Lower leg skin (tissue), 3 donors: ENCODE measurements around the gene JRKL.

ENCODE experiments used
- POLR2A ChIP-seq, 2 donors: fragments of 450-650 bp; IDR thresholded peaks; one replicate each; pipeline ENCODE4 v1.6.1; 2016 to 2017; ENCODE audit warnings: antibody characterized with exemption in 2 of 2, mild to moderate bottlenecking in 1 of 2, moderate library complexity in 1 of 2
- TF ChIP-seq, protein P1 (sequence below), 3 donors: fragments of 450-650 bp; IDR thresholded peaks; one replicate each; pipeline ENCODE4 v1.5.1; 2016; ENCODE audit warnings: antibody characterized with exemption in 3 of 3, mild to moderate bottlenecking in 3 of 3, moderate library complexity in 2 of 3

DNA sequence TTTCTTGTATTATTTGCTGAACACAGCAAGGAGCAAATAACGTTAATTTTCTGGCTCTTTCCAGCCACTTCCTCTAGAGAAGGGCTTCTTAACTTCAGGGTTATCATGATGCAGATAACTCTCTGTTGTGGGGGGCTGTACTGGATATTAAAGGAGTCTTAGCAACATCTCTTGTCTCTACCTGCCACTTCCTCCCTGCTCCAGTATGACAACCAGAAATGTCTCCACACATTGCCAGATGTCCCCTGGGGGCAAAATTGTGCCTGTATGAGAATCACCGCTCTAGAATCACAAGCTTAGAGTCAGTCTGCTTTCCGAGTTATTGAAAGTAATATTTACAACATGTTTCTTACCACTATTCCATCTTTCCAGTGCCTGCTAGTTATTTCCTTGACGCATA, 6.8 kb downstream of the JRKL start:
- TF ChIP-seq, protein P1, sequence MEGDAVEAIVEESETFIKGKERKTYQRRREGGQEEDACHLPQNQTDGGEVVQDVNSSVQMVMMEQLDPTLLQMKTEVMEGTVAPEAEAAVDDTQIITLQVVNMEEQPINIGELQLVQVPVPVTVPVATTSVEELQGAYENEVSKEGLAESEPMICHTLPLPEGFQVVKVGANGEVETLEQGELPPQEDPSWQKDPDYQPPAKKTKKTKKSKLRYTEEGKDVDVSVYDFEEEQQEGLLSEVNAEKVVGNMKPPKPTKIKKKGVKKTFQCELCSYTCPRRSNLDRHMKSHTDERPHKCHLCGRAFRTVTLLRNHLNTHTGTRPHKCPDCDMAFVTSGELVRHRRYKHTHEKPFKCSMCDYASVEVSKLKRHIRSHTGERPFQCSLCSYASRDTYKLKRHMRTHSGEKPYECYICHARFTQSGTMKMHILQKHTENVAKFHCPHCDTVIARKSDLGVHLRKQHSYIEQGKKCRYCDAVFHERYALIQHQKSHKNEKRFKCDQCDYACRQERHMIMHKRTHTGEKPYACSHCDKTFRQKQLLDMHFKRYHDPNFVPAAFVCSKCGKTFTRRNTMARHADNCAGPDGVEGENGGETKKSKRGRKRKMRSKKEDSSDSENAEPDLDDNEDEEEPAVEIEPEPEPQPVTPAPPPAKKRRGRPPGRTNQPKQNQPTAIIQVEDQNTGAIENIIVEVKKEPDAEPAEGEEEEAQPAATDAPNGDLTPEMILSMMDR (IDR thresholded peaks at IDR 0.05) = no peak
- TF ChIP-seq POLR2A (IDR thresholded peaks at IDR 0.05) = no peak
